IPS-18a (cell line): ENCODE measurements around the gene ITPK1.

Experiments used
- H3K27ac ChIP-seq: one replicate; pipeline ENCODE4 v1.5.1; 2013; ENCODE audit warnings: low read length
- H3K27me3 ChIP-seq: one replicate; pipeline ENCODE4 v1.6.1; 2013; ENCODE audit warnings: mild to moderate bottlenecking, low read length; ENCODE audit not compliant: control insufficient read depth, insufficient read depth
- H3K36me3 ChIP-seq: one replicate; pipeline ENCODE4 v1.6.1; 2013; ENCODE audit warnings: low read depth, low read length; ENCODE audit not compliant: control insufficient read depth
- H3K4me1 ChIP-seq: one replicate; pipeline ENCODE4 v1.6.1; 2013; ENCODE audit warnings: low read depth, low read length; ENCODE audit not compliant: control insufficient read depth
- H3K4me3 ChIP-seq: one replicate; pipeline ENCODE4 v1.5.1; 2013; ENCODE audit warnings: low read length
- H3K9ac ChIP-seq: one replicate; pipeline ENCODE4 v1.6.1; 2013; ENCODE audit warnings: mild to moderate bottlenecking, low read length, moderate library complexity
- H3K9me3 ChIP-seq: one replicate; pipeline ENCODE4 v1.6.1; 2013; ENCODE audit warnings: low read depth, low read length; ENCODE audit not compliant: control insufficient read depth

Gene ITPK1

DNA sequence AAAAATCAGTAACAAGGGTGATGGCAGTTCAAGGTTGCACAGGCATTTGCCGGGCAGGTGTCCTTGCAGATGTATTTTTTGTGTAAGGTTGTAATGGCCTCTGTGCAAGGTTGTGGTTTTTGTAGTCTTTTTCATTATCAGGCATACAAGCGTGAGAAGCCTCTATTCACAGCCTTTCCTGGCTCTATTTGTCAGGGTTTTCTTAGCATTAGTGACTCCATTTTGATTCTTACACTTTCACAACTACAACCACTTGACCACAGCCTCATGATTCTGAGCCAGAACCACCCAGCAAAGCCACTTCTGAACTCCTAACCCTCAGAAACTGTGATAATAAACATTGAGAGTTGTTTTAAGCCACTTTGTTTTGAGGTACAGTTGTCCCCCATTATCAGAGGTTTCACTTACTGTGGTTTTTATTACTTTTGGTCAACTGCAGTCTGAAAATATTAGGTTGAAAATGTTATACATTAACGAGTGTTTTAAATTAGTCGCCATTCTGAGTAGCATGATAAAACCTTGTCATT lies 220.3 kb downstream of the ITPK1 start:
- Histone ChIP-seq H3K4me3 (no peak overlapping the region), H3K27me3 (no peaks in the 10 kb centered on the region), H3K36me3 (no peaks in the 10 kb centered on the region), H3K9me3 (no peaks in the 10 kb centered on the region), H3K4me1 (no peaks in the 10 kb centered on the region), H3K27ac (no peak overlapping the region), H3K9ac (no peak overlapping the region)

DNA sequence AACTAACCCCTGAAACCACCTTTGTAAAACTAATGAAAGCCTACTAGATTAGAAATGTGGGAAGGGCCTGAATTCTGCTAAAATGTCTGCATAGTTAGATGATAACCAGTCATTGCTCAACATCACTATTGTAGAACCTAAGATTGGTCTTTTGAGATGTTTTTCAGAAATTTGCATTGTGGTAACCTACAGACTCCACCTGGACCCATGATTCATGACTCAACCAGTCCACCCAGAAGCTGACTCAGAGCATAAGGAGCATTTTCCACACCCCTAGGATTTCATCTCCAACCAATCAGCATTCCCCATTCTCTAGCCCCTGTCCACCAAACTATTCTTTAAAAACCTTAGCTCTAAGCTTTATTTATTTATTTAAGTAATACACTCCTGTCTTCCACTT lies 223.1 kb downstream of the ITPK1 start:
- no peaks in the 10 kb centered on the region for H3K27me3 ChIP-seq
- no peaks in the 10 kb centered on the region for H3K36me3 ChIP-seq
- no peak overlapping the region for H3K27ac ChIP-seq
- no peak overlapping the region for H3K4me3 ChIP-seq
- H3K4me1 ChIP-seq, result no peaks in the 10 kb centered on the region
- no peak overlapping the region for H3K9ac ChIP-seq
- H3K9me3 ChIP-seq, result no peaks in the 10 kb centered on the region

DNA sequence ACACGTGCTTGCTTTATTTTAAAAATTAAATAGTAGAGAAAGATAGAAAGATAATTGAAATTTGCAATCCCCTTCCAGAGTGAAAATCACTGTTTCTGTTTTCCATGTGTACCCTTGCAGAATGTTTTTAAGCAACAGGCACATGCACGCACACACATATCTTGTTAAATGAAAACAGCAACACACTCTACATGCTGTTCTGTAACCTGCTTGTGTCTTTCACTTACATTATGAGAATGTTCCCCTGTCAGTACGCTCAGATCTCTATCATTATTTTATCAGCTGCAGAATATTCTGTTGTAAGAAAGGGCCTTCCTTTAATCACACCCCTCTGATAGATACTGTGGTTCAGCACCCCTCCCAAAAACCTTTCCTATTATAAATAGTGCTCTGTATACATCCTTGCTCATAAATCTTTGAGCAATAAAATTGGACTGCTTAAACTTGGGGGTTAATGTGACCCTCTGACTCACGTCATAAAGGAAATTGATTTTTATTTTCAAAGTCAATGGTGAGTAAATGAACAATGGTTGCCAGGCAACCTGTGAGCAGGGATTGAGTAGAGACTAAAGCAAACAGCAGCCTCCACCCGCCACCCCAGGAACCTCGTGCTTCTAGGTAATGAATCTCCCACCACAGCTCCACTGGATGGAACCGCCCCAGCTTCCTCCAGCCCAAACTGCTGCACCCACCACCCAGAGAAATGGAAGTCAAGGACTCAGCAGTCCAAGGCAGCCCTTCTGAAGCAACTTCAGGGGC lies 224.7 kb downstream of the ITPK1 start:
- Histone ChIP-seq H3K36me3 (no peaks in the 10 kb centered on the region), H3K27ac (no peak overlapping the region), H3K9me3 (no peaks in the 10 kb centered on the region), H3K9ac (no peak overlapping the region), H3K4me1 (no peaks in the 10 kb centered on the region), H3K27me3 (no peaks in the 10 kb centered on the region), H3K4me3 (no peak overlapping the region)

DNA sequence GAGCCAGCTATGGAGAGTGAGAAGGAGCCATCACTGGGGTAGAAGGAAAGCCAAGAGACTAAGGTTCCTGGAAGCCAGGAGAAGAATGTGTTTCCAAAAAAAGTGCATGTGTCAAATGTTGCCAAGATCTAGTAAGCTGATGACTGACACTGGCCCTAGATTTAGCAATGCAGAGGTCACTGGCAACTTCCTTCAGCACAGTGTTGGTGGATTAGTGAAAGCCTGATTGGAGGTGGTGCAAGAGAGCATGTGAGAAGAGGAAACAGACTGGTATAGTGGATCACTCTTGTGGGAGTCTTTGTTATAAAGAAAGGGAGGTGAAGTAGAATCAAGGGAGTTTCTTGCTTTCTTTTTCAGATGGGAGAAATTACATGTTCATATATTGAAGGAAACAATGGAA lies 226.8 kb downstream of the ITPK1 start:
- Histone ChIP-seq H3K36me3 (no peaks in the 10 kb centered on the region), H3K9ac (no peak overlapping the region), H3K27me3 (no peaks in the 10 kb centered on the region)

DNA sequence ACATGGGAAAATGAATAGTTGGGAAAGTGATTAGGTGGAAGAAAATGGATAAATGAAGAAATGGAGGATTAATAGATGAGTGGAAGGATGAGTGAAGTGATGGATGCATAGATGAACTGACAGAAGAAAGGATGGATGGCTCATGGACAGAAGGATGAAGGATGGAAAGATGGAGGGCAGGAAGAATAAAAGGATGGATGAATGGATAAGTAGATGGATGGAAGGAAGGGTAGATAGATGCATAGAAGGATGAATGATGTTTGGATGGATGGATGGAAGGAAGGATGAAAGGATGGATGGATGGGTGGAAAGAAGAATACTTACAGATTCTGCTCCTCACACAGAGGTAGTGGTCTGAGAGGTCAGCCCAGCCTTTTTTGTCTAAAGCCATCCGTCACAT lies 228.6 kb downstream of the ITPK1 start:
- no peak overlapping the region for H3K9ac ChIP-seq
- no peaks in the 10 kb centered on the region for H3K9me3 ChIP-seq

More for the DNA sequence above, 226.8 kb downstream of the ITPK1 start:
- H3K4me1 ChIP-seq, result no peaks in the 10 kb centered on the region
- H3K4me3 ChIP-seq, result no peak overlapping the region
- H3K9me3 ChIP-seq, result no peaks in the 10 kb centered on the region
- H3K27ac ChIP-seq, result no peak overlapping the region

More for the DNA sequence above, 228.6 kb downstream of the ITPK1 start:
- no peak overlapping the region for H3K4me3 ChIP-seq
- H3K27me3 ChIP-seq, result no peaks in the 10 kb centered on the region
- no peaks in the 10 kb centered on the region for H3K4me1 ChIP-seq
- no peak overlapping the region for H3K27ac ChIP-seq
- H3K36me3 ChIP-seq, result no peaks in the 10 kb centered on the region
